Adrenal gland (tissue), 12 donors: ENCODE data around the gene IL17RA. TPM values are rescaled to one million over a fixed set of nuclear protein-coding genes. Genes with fewer than 3 reads are reported as not detected.

Experiments
- DNase-seq, 7 donors: peaks; one replicate each; pipeline ENCODE4 v3.0.0-alpha.2; 2019 to 2020
- H3K27ac ChIP-seq, 5 donors: fragments of 200-600 bp; sonication (generic) in 4 of 5; 1 replicate in 3 of 5; 2 replicates in 2 of 5; pipeline versions ENCODE4 v1.5.1 to v1.8.0; 2016 to 2020; ENCODE audit warnings: mild to moderate bottlenecking in 1 of 5
- H3K27me3 ChIP-seq: fragments of 200-600 bp; 2 replicates; pipeline ENCODE4 v1.8.0; 2021
- H3K36me3 ChIP-seq, 2 donors: fragments of 200-600 bp; replicated peaks in 1 of 2; 1 replicate in 1 of 2; 2 replicates in 1 of 2; pipeline versions ENCODE4 v1.5.1 to v1.8.0; 2018 to 2022
- H3K4me1 ChIP-seq, 2 donors: fragments of 200-600 bp; replicated peaks in 1 of 2; 1 replicate in 1 of 2; 2 replicates in 1 of 2; pipeline versions ENCODE4 v1.5.1 to v1.8.0; 2018 to 2021
- H3K4me3 ChIP-seq, 4 donors: fragments of 200-600 bp; sonication (generic) in 3 of 4; one replicate each; pipeline ENCODE4 v1.5.1; 2016 to 2018
- H3K9me3 ChIP-seq, 3 donors: fragments of 200-600 bp; sonication (generic) in 1 of 3; replicated peaks in 1 of 3; 1 replicate in 2 of 3; 2 replicates in 1 of 3; pipeline versions ENCODE4 v1.5.1 to v1.8.0; 2016 to 2021
- CTCF ChIP-seq, 6 experiments: fragments of 450-650 bp in 4 of 6; fragments of 200-600 bp in 2 of 6; sonication (generic) in 1 of 6; IDR thresholded peaks; 1 replicate in 5 of 6; 2 replicates in 1 of 6; pipeline versions ENCODE4 v1.5.1 to v1.8.0; 2016 to 2021; ENCODE audit warnings: antibody characterized with exemption in 6 of 6, mild to moderate bottlenecking in 2 of 6, moderate library complexity in 1 of 6
- POLR2A ChIP-seq, 2 donors: fragments of 450-650 bp; IDR thresholded peaks; one replicate each; pipeline ENCODE4 v1.6.1; 2017; ENCODE audit warnings: antibody characterized with exemption in 2 of 2, mild to moderate bottlenecking in 2 of 2, moderate library complexity in 1 of 2
- WGBS, 4 donors: extraction: QIAGEN DNeasy Blood & Tissue Kit in 2 of 4; methylation state at CpG; one replicate each; pipeline versions ENCODE4 v1.1.5 to v1.1.7; 2013 to 2017; 5-methylcytosine and 5-hydroxymethylcytosine counted together
- intact Hi-C, 2 donors: fragments of 100-400 bp; cut with DNase I; formaldehyde crosslinking; loops; one replicate each; pipeline versions ENCODE4 v1.14.1 to v1.15.0; 2022 to 2023
- polyA plus RNA-seq, 3 donors: library from polyadenylated mRNA; stranded (reverse); fragments of 200-250 nt in 2 of 3; fragments of 350-450 nt in 1 of 3; fragmentation: Illumina TruSeq in 1 of 3; extraction: RNeasy Lipid Tissue Mini Kit (QIAGEN cat#74804) in 1 of 3; gene quantifications; one replicate each; pipeline ENCODE4 v1.2.3, GENCODE V29; 2013 to 2014
- total RNA-seq, 9 donors: library from RNA; depleted of rRNA in 4 of 9; stranded (reverse); fragments of >200 nt in 4 of 9; fragments of 120-200 nt in 1 of 9; fragmentation: NEBNext Ultra II Directional in 1 of 9; extraction: Animal tissue kit (Norgen Biotek cat#: 25700) in 1 of 9; gene quantifications; one replicate each; pipeline versions ENCODE4 v1.1.0 to v1.2.4, GENCODE V29; 2013 to 2023
- donor health status: healthy with polysubstance abuse.
- donor health status: Bipolar disorder and iron deficiency.
- donor health status: DM: yes; HTN: yes; CAD: no.
- donor health status: DM: no; HTN: no; CAD: no.
- donor health status: DM: no; HTN: no; CAD: no.
- donor health status: DM: yes; HTN: yes; CAD: no.

Gene IL17RA
- total and polyA plus RNA-seq, 12 donors, result 2.2 to 31.8 (median 21.5) TPM

DNA sequence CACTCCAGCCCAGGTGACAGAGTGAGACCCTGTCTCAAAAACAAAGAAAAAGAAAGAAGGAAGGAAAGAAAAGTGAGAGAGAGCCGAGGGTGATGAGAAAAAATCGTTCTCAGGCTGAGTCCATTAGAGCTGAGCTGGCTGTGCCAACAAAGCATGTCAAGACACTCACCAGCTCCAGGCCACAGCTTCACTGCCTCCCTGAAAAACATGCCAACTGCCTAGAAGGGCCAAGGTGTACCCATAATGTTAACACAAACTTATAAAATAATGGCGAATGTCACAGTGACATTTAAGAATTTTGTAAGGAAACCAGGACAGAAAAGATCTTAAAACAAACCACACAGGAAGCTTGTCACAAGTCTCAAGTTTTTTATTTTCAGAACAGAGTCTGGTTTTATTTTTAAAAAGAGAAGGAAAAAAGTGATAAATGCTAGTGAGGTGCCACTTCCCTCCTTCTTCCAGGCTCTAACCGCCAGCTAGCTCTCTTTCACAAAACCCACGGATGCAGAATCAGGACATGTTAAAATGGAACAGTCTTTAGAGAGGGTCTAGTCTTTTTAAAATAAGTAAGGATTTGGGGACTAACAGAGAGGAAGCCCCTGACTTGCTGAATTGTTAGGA, 31.3 kb downstream of the IL17RA start:
- intact Hi-C loops, result no loop called here
- TF ChIP-seq CTCF (IDR thresholded peaks at IDR 0.05), result no peak
- Histone ChIP-seq H3K9me3 (no peaks in the 10 kb centered on the region), H3K4me1 (peaks cover 5 to 7% of the 10 kb centered on the region in 2 donors), H3K27ac (peak overlapping the region in 1 of 5 donors; percentile 14), H3K36me3 (no peaks in the 10 kb centered on the region), H3K4me3 (no peak overlapping the region), H3K27me3 (peaks cover 6% of the 10 kb centered on the region)
- DNase-seq, result no peak
- 48 to 64% (median 59%) methylated on average over 5 of the region's 5 CpGs for WGBS, 4 donors

GRCh38 chr22:17116572-17117330, 32.0 kb downstream of the IL17RA start:
- H3K9me3 ChIP-seq, result no peaks in the 10 kb centered on the region
- no peaks in the 10 kb centered on the region for H3K36me3 ChIP-seq
- peaks cover 6% of the 10 kb centered on the region for H3K27me3 ChIP-seq
- DNase-seq, result no peak
- peaks cover 7 to 10% of the 10 kb centered on the region in 2 donors for H3K4me1 ChIP-seq
- whole genome bisulfite sequencing, 4 donors, result 45 to 47% (median 46%) methylated on average over 6 of the region's 6 CpGs
- H3K4me3 ChIP-seq, result no peak overlapping the region
- H3K27ac ChIP-seq, result peak overlapping the region in 1 of 5 donors; percentile 14
- no peak for TF ChIP-seq POLR2A (IDR thresholded peaks at IDR 0.05)
- TF ChIP-seq CTCF (IDR thresholded peaks at IDR 0.05), result no peak
- intact Hi-C loops, result no loop called here

- no peak for TF ChIP-seq POLR2A (IDR thresholded peaks at IDR 0.05)
- Histone ChIP-seq H3K9me3 (no peaks in the 10 kb centered on the region), H3K4me1 (peaks cover 7 to 10% of the 10 kb centered on the region in 2 donors), H3K27ac (no peak overlapping the region), H3K36me3 (no peaks in the 10 kb centered on the region), H3K4me3 (no peak overlapping the region), H3K27me3 (peaks cover 6% of the 10 kb centered on the region)
- intact Hi-C loops, result no loop called here
- DNase-seq, result no peak
- WGBS, 4 donors, result 51 to 67% (median 64%) methylated on average over 3 of the region's 3 CpGs
These were observed 32.6 kb downstream of the IL17RA start for GRCh38 chr22:17117400-17117799.

DNA sequence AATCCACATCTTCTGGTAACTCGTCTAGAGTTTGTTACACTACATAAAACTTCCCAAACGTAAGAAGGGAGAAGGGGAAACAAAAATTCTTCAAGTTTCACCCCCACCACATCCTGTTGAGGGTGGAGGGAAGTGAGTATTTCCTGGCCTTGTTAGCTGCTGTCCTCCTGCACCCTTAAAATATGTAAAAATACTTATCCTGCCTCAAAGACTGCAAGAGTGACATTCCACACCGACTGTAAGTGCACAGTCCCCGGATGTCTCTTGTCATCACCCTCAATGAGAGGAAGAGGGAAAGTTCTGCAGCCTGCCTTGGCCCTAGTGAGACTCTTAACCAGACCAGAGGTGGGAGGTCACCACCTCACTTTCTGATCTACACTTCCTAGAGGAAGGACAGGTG, 33.1 kb downstream of the IL17RA start:
- WGBS, 4 donors, result 37 to 62% (median 52%) methylated on average over 4 of the region's 4 CpGs
- Histone ChIP-seq H3K27ac (no peak overlapping the region), H3K4me1 (peaks cover 7 to 10% of the 10 kb centered on the region in 2 donors), H3K27me3 (peaks cover 6% of the 10 kb centered on the region), H3K4me3 (no peak overlapping the region), H3K36me3 (no peaks in the 10 kb centered on the region), H3K9me3 (no peaks in the 10 kb centered on the region)
- DNase-seq, result no peak
- intact Hi-C loops, result no loop called here
- TF ChIP-seq CTCF (IDR thresholded peaks at IDR 0.05) (no peak), POLR2A (IDR thresholded peaks at IDR 0.05) (no peak)
